Activated gamma-delta T cell (primary cell): Measurements from ENCODE around the gene ACSS1.

ENCODE experiments used
- DNase-seq: peaks from one replicate; lab custom pipeline; 2025; lab: John Stamatoyannopoulos, UW

ACSS1 gene

DNA sequence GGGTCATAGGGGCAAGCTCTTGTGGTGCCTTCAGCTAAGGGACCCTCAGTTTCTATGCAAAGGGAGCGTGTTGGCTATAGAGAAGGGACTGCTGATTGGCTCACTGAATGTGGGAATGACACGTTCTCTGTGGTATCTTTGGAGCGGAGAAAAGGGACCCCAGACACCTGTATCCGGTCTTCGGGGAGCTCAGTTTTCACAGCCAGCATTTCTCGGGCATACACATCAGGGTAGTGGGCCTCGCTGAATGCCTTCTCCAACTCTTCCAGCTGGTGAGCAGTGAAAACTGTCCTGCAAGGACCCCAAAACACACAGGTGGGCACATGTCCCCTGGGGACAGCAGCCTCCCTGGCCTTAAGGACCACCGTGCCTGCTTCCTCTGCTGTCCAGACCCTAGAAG is 20.7 kb upstream of the ACSS1 start:
- DNase-seq, result no peak

GRCh38 chr20:25077610-25078169 is 19.8 kb upstream of the ACSS1 start:
- no peak for DNase-seq

DNA sequence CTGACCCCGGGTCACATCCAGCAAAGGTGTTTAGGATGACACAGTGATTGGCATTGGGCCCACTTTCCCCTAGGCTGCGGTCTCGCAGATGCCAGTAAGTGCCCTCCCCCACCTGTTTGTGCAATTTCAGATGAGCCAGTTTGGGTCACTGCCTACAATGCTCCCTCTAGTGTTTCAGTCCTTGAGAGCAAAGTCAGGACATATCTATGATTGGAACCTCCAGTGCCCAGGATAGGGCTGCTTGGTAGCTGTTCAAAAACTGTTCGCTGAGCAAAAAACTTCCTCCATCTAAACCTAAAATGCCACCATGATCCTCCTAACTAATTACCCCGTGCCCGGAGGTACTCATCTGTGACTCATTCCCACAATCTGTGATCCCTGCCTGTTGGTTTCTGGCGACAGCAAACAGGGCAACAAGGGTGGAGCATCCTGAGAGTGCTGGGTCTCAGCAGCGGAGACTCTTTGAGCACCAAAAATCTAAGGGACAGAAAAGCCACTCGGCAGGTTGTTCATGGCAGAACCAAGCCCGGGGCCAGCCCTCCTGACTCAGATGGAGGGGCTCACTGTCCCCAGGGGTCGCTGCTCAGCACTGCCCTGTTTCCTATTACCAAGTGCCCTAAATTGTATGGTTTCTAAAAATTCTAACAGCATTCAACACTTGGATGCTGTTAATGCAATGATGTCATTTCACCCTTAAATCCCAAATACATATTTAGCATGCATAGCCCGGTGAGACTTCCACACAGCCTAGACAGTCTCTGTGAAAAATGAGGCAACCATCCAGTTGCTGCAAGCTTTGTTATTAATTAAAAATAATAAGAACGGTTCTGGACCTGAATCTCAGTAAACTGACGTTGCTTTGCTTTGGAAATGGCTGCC is 19.0 kb upstream of the ACSS1 start:
- DNase-seq, result no peak

DNA sequence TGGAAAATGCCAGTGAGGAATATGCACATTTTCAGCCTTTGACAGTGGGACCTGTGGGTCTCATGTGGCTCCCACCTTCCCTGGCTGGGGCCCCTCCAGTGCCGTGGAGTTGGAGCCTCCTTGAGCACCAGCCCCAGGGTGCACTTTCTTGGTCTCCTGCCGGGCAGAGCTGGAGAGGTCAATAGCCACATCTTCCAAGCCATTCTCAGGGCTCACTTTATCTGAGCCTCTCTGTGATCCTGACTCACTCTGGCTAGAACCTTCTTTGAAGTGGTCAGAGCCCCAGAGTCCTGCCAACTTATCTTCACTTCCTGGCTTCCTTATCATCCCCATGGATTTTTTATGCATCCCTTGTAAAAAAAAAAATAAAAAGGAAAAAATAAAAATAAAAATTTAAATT is 18.3 kb upstream of the ACSS1 start:
- DNase-seq, result no peak

- no peak for DNase-seq
Measured at GRCh38 chr20:25073544-25073943, 15.6 kb upstream of the ACSS1 start.

DNA sequence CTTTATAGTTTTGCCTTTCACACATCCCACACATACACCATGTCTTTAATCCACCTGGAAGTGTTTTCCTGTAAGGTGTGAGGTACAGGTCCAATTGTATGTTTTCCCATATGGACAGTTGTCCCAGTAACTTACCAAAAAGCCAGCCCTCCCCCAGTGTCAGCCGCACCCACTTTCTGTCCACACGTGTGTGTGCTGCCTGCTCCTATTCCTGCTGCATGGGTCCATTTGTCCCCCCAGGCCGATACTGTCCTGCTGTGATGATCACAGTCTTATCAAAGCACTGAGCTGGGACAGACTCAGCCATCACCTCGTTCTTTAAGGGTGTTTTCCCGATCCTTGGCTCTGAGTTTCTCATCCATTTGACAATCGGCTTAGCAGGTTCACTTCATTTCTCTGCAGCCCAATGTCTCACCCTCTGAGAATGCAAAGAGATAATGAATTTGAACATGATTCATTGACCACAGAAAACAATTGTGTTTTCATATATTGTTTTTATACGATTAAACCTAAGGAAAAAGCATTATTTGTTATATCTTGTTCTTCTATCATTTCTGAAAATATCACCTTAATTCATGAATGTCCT is 14.4 kb upstream of the ACSS1 start:
- DNase-seq, result no peak

- DNase-seq, result no peak
Measured at GRCh38 chr20:25071734-25072133, 13.8 kb upstream of the ACSS1 start.

GRCh38 chr20:25070821-25071473 is 13.0 kb upstream of the ACSS1 start:
- no peak for DNase-seq

- no peak for DNase-seq
Measured at GRCh38 chr20:25067102-25067987, 9.4 kb upstream of the ACSS1 start.

GRCh38 chr20:25066386-25066785 is 8.4 kb upstream of the ACSS1 start:
- no peak for DNase-seq

GRCh38 chr20:25065625-25066338 is 7.8 kb upstream of the ACSS1 start:
- no peak for DNase-seq

- DNase-seq, result no peak
Measured at GRCh38 chr20:25065072-25065624, 7.2 kb upstream of the ACSS1 start.

DNA sequence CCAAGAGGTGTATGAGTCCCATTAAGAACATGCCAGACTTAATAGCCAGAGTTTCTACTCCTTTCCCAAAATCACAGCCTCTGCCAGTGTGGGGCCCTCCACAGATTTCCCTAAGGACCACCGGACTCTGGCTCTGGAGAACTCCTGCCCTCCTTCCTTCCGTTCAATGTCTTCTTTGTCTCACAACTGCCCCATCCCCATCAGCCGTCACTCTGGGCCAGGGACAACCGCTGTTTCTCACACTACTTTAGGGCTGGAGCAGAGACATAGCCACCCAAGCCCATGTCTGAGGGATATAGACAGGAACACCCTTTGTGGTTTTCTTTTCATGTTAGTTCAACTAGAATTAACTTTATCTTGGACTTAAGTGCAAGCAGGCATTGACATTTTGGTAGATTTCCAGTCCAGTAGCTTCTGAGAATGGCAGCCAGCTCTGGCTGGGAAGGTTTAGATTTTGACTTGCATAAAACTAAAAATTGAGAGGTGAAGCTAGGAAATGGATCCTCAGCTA is 6.7 kb upstream of the ACSS1 start:
- DNase-seq, result no peak

DNA sequence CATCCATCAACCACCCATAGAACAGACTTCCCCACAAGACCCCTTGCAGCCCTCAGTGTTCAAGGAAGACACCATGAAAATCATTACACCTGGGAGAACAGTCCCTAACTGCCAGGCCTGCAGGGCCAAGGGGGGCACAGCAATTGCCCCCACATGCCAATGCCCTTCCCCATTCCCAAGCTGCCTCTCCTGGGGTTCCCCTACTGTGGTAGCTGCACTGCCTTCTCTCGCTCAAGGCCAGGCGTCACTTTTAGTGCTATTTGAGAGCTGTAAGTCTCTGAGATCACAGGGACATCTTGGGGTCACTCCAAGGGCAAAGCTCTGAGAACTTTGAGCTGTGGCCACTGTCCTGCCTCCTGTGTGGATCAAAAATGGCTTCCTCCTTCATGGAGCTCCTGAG is 6.0 kb upstream of the ACSS1 start:
- no peak for DNase-seq

DNA sequence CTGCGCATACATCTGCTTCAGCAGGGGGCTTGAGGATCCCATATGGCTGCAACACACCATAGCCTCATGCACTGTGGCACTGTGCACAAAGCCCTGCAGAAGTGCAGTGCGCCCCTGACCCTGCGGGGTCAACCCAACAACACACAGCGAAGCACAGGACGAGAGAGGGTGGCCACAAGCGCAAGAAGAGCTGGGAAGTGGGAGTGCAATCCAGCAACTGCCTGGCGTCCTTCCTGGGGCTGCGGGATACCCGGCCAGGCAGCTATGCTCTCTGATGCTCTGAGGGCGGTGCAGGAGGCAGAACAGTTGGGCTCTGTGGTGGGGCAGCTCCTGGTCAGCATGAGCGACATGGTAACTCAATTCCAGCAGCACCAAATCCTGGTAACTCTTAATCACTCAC is 5.6 kb upstream of the ACSS1 start:
- DNase-seq, result no peak

- no peak for DNase-seq
Measured at GRCh38 chr20:25062841-25063240, 4.9 kb upstream of the ACSS1 start.

DNA sequence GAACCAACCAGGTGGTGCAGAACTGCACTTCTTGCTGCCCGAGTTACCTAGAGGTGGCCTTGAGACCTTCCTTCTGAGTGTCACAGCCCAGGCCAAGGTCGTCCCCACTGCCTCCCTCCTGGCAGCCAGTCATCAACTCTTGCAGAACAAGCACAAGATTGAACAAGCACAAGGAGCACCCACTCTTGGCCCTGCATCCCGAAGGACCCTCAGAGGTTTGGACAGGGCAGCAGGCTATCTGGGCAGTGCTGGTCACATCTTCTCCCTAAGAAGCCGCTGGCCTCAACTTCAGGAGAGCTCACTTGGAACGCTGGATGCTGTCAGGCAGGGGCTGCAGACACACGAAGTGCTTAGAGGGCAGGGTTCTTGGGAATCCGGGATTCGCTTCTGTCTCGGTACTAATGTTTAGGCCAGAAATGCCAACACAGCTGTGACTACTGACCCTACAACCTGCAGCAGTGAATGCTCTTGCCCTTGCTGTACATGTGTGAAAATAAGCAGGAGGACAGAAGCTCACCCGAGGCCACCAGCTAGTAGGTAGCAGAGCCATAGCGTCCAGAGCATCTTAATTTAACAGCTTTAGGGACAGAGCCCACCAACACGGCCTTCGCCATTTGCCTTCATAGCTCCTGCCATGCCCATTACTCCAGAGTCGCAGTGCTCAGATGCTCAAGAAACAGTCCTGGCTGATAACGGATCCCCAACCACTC is 4.0 kb upstream of the ACSS1 start:
- DNase-seq, result no peak

DNA sequence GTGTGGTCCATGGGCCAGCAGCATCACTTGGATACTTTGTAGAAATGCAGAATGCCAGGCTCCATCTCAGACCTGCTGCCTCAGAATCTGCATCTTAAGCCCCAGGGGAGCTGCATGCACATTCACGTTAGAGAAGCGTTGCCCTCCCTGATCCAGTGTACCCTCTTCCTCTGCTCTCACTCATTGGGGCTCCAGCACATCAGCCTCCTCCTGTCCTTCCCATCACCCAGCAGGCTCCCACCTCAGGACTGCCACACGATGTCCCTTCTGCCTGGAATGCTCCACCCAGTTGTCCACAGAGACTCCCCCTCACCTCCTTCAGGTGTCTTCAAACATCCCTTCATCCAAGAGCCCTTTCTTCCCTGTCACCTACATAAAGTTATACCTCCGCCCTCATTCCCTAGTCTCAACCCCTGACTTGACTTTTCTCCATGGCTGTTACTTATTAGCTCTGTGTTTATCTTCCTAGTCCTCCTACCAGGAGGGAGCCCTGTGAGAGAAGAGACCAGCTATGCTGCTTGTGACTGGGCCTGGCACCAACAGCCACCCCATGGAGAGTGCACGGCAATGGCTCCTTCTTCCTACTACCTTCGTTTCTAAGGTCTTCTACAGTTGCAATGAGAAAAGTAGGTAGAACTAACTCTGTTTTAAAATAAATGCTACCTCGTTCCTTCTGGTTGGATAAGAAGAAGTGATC is 3.3 kb upstream of the ACSS1 start:
- DNase-seq, result no peak

DNA sequence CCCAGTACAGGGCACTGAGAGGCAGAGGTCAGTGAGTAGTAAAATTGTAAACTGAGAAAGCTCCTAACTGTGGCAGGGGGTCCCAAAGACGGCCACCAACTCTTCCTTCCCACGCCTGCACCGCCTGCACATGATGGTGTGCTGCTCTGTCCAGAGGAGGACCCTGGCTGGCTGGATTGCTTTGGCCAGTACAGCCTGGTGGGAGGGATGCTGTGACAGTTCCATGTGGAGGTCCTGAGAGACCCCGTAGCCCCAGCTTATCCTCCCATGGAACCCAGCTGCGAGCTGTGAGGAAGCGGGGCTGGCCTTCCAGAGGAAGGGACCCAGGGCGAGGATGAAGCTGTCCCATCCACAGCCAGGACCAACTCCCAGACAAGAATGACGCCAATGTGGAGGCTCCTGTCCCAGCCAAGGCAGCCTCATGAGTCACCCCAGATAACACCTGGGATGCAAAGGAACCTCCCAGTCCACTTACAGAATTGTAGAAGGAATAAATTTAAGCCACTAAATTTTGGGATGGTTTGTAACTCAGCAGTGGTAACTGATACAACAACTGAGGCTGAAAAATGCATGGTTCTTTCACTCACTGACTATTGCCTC is 2.0 kb upstream of the ACSS1 start:
- no peak for DNase-seq
